Measurements from ENCODE around the gene SMURF1.
"Not testable (repeated sequence)": the region's sequence is repeated elsewhere in the genome, so short reads cannot be mapped to it uniquely, and the experiment has no call there.

The SMURF1 gene

GRCh38 chr7:99121496-99122021 is 22.3 kb downstream of the SMURF1 start:
- no peak for DNase-seq (ENCODE audit: low read depth)

- DNase-seq (ENCODE audit: low read depth), result no peak
Measured at GRCh38 chr7:99120916-99121315, 23.0 kb downstream of the SMURF1 start.

GRCh38 chr7:99120501-99120900 is 23.4 kb downstream of the SMURF1 start:
- no peak for DNase-seq (ENCODE audit: low read depth)

GRCh38 chr7:99118077-99118476 is 25.8 kb downstream of the SMURF1 start:
- DNase-seq (ENCODE audit: low read depth), result no peak

GRCh38 chr7:99116144-99116543 is 27.8 kb downstream of the SMURF1 start:
- DNase-seq (ENCODE audit: low read depth), result no peak

- no peak for DNase-seq (ENCODE audit: low read depth)
Measured at GRCh38 chr7:99115379-99115778, 28.5 kb downstream of the SMURF1 start.

- DNase-seq (ENCODE audit: low read depth), result no peak
Measured at GRCh38 chr7:99112979-99113378, 30.9 kb downstream of the SMURF1 start.

GRCh38 chr7:99112097-99112496 is 31.8 kb downstream of the SMURF1 start:
- no peak for DNase-seq (ENCODE audit: low read depth)

GRCh38 chr7:99111591-99111990 is 32.3 kb downstream of the SMURF1 start:
- no peak for DNase-seq (ENCODE audit: low read depth)

GRCh38 chr7:99109108-99110051 is 34.5 kb downstream of the SMURF1 start:
- no peak for DNase-seq (ENCODE audit: low read depth)

GRCh38 chr7:99108613-99109012 is 35.3 kb downstream of the SMURF1 start:
- no peak for DNase-seq (ENCODE audit: low read depth)

GRCh38 chr7:99106821-99107241 is 37.1 kb downstream of the SMURF1 start:
- DNase-seq (ENCODE audit: low read depth), result no peak

GRCh38 chr7:99106411-99106810 is 37.5 kb downstream of the SMURF1 start:
- no peak for DNase-seq (ENCODE audit: low read depth)

- DNase-seq (ENCODE audit: low read depth), result no peak
Measured at GRCh38 chr7:99105756-99106155, 38.2 kb downstream of the SMURF1 start.

GRCh38 chr7:99104631-99105030 is 39.3 kb downstream of the SMURF1 start:
- no peak for DNase-seq (ENCODE audit: low read depth)

GRCh38 chr7:99103836-99104235 is 40.1 kb downstream of the SMURF1 start:
- not testable (repeated sequence) for DNase-seq (ENCODE audit: low read depth)

GRCh38 chr7:99102809-99103690 is 40.9 kb downstream of the SMURF1 start:
- no peak for DNase-seq (ENCODE audit: low read depth)

GRCh38 chr7:99102361-99102760 is 41.5 kb downstream of the SMURF1 start:
- no peak for DNase-seq (ENCODE audit: low read depth)

GRCh38 chr7:99101516-99101915 is 42.4 kb downstream of the SMURF1 start:
- not testable (repeated sequence) for DNase-seq (ENCODE audit: low read depth)

GRCh38 chr7:99099499-99100077 is 44.3 kb downstream of the SMURF1 start:
- DNase-seq (ENCODE audit: low read depth), result no peak

GRCh38 chr7:99098824-99099498 is 44.9 kb downstream of the SMURF1 start:
- no peak for DNase-seq (ENCODE audit: low read depth)

Measured in activated T-helper 1 cell treated with Interleukin-2 at 50 U/mL for 16 hours (primary cell).